GM13976 (cell line): ENCODE measurements around the gene CEP112.

Source experiments
- DNase-seq: peaks from one replicate; pipeline ENCODE4 v3.0.0; 2012; ENCODE audit warnings: low spot score
- in situ Hi-C: fragments of 300-500 bp; cut with MboI; formaldehyde crosslinking; loops from one replicate; pipeline ENCODE4 v1.12.0; 2022; ENCODE audit warnings: low sequenced_read_pairs, mixed read lengths, inconsistent platforms; ENCODE audit not compliant: unreplicated experiment
- TF ChIP-seq, protein P1 (sequence below): IDR thresholded peaks from 2 replicates; pipeline ENCODE4 v1.5.1; 2012; ENCODE audit warnings: borderline replicate concordance, mild to moderate bottlenecking; ENCODE audit not compliant: insufficient read depth; ENCODE audit errors: extremely low read depth, missing control alignments, control extremely low read depth

The CEP112 gene

DNA sequence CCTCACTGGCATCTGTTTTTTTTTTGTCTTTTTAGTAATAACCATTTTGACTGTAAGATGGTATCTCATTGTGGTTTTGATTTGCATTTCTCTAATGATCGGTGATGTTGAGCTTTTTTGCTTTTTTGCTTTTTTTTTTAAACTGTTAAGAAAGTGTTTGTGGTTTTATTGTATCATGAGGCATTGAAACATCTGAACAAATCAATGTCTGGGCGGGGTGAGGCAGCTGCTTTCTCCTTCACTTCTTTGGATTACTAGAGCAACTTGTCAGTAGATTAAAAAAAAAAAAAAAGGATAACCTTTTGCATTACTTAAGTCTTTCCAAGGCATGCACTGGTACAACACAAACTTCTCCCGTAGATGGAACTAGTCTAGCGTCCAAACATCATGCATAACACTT is 191.7 kb downstream of the CEP112 start:
- DNase-seq = no peak
- TF ChIP-seq, protein P1, sequence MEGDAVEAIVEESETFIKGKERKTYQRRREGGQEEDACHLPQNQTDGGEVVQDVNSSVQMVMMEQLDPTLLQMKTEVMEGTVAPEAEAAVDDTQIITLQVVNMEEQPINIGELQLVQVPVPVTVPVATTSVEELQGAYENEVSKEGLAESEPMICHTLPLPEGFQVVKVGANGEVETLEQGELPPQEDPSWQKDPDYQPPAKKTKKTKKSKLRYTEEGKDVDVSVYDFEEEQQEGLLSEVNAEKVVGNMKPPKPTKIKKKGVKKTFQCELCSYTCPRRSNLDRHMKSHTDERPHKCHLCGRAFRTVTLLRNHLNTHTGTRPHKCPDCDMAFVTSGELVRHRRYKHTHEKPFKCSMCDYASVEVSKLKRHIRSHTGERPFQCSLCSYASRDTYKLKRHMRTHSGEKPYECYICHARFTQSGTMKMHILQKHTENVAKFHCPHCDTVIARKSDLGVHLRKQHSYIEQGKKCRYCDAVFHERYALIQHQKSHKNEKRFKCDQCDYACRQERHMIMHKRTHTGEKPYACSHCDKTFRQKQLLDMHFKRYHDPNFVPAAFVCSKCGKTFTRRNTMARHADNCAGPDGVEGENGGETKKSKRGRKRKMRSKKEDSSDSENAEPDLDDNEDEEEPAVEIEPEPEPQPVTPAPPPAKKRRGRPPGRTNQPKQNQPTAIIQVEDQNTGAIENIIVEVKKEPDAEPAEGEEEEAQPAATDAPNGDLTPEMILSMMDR = no peak
- in situ Hi-C loops = no loop called here

GRCh38 chr17:65998675-65999074 is 193.3 kb downstream of the CEP112 start:
- TF ChIP-seq, protein P1 = no peak
- in situ Hi-C loops = loop anchor here (25.0 kb wide), 1 partner anchor 711 kb away; no protein-coding TSS in a partner anchor
- DNase-seq = no peak

DNA sequence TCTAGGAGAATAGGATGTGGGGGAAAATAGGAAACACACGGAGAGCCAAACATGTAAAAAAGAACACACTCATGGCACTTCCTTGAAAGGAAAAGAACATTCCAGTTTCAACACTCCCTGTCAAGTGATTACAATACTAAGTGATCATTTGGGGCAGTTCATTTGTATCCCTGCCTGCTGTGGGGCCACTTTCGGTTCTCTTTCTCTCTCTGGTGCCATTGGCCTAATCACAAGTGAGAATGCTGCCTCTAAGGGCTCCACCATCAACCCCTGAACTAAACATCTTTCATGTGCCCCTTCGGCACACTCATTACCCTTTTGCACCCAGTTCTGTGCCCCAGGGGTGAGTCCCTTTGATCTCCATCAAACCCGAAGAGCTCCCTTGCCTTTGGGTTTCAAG is 197.3 kb downstream of the CEP112 start:
- in situ Hi-C loops = loop anchor here (25.0 kb wide), 1 partner anchor 707 kb away; no protein-coding TSS in a partner anchor
- TF ChIP-seq, protein P1 = no peak

DNA sequence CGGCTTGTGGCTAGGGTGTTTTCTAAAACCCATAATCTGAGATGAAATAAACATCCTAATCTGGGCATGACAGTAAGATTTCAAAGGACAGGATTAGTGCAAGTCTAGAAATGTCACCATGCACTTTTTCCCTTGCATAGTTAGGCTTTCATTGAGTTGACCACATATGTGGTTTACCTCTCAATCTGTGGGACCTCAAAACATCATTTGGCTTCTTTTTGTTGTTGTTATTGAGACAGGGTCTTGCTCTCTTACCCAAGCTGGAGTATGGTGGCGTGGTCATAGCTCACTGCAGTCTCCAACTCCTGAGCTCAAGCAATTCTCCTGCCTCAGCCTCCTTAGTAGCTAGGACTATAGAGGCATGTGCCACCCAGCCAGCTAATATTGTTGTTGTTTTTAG is 197.8 kb downstream of the CEP112 start:
- TF ChIP-seq, protein P1 = no peak
- in situ Hi-C loops = loop anchor here (25.0 kb wide), 1 partner anchor 707 kb away; no protein-coding TSS in a partner anchor
- DNase-seq = no peak

More for the DNA sequence above, 197.3 kb downstream of the CEP112 start:
- DNase-seq = no peak

DNA sequence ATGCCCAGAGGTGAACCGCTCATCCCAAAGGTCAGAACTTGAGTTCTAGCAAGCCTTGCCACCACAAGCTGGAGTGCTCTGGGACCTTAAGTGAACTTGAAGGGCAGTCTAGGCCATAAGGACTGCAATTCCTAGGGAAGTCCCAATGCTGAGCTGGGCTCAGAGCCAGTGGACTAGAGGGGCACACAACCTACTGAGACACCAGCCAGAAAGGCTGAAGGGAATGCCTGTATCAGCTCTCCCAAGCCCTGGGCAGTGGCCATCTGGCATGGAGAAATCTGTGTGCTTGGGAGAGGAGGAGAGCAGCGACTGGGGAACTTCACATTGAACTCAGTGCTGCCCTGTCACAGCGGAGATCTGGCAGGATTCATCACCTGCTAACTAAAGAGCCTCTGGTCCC is 201.3 kb downstream of the CEP112 start:
- TF ChIP-seq, protein P1 = no peak
- in situ Hi-C loops = loop anchor here (25.0 kb wide), 1 partner anchor 703 kb away; no protein-coding TSS in a partner anchor

GRCh38 chr17:65988451-65988850 is 203.5 kb downstream of the CEP112 start:
- no peak for DNase-seq
- in situ Hi-C loops = loop anchor here (25.0 kb wide), 1 partner anchor 701 kb away; no protein-coding TSS in a partner anchor
- TF ChIP-seq, protein P1 = no peak

More for the DNA sequence above, 201.3 kb downstream of the CEP112 start:
- no peak for DNase-seq
